HG02870 (cell line): ENCODE results near the gene PPAT.
"Not testable (repeated sequence)": the region's sequence is repeated elsewhere in the genome, so short reads cannot be mapped to it uniquely, and the experiment has no call there.

Source experiments
- ATAC-seq: cut with Tn5 transposase; IDR thresholded peaks from one replicate; pipeline ENCODE4 v1.9.1; 2021; ENCODE audit warnings: mild to moderate bottlenecking, moderate library complexity; ENCODE audit not compliant: unreplicated experiment

Gene PPAT

DNA sequence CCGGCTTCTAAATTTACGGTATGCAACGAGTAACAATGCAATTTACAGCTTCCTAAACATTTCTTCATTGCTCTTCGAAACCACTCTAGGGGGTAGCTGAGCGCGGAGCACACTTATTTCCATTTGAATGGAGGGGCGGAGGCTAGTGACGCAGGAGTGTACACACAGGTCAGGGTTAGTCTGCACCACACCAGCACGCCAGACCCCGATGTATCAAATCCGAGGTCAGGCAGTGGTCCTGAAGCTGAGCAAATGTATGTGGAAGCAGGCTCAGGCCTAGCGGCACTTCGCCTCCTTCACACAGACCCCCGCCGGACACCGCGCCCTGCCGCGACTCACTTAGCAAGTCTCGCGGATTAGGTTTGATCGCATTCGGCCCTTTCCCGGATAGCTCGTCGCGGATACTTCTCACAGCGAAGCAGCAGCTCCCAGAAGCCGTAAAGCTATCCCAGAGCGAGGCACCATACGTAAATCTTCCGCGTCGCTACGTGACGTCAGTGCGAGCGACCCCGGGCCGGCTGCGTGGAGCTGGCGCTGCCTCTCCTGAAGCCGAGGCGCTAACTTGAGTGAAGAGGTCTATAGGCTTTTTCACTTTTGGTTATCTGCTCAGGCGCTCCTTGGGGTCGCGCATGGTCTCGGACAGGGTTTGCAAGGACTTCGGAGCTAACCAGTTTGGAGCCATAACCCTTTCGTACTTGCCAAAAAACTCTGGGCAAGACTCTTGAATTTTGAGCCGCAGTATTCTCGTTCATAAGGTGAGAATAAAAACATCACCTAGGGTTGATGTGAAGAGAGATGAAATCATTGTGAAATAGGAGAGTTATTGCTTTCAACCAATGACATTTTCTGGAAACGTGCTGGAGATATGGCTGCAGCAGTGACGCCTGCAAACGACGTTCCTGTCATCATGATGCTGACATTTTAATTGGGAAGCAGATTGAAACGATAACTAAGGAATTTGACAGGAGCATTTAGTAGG is 48.1 kb downstream of the PPAT start, which contains the start of gene AASDH:
Gene AASDH, minus strand, starts transcription at position 469 of the 979 bp plus-strand sequence. CDS start 3,192 bp downstream, outside the sequence.
- peak; percentile 90 for ATAC-seq

DNA sequence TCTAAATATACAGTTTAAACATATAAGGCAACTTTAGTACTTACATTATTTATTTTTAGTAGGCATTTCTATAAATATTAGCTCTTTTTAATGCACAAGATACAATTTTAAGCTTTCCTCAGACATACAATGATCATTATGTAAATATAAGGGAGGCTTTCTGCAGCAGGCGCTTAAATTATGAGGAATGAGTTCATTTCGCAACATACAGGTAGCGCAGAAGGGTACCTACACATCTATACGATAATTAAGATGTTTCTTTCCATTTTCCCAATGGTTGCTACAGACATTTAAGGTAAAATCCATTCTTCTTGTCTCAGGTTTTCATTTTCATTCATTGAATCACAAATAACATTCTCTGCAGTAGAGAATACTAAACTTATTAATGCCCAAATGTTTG is 49.3 kb downstream of the PPAT start:
- no peak for ATAC-seq

DNA sequence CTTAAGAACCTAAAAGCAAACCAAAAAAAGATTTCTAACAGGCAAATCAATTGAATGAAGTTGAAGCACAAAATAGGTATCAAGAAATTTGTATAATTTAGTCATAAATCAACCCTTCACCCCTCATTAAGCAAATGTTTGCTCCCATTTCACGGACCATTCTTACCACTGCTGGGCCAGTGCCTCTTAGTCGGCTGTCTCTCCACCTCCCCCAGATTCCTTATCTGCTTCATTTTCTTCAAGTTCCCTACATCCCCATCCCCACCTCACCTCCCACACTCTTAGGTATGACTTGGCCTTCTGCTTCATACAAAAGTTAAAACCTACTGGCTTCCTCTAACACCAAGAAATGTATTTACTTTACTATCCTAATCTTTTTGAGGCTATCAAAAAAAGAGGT is 60.0 kb downstream of the PPAT start:
- no peak for ATAC-seq

DNA sequence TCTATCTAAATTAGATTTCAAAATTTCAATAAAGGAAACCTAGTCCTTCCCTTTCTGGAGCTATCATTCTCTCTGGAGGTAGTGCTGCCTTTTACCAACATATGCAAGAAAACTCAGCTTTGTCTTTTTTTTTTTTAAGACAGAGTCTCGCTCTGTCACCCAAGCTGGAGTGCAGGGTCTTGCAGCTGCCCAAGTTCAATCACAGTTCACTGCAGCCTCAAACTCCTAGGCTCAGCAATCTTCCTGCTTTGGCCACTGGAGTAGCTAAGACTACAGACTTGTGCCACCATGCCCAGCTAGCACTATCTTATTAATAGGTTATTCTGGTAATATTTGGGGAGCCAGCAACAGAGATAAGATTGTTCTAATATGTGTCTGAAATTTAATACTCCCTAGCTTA is 60.5 kb downstream of the PPAT start:
- ATAC-seq: no peak

DNA sequence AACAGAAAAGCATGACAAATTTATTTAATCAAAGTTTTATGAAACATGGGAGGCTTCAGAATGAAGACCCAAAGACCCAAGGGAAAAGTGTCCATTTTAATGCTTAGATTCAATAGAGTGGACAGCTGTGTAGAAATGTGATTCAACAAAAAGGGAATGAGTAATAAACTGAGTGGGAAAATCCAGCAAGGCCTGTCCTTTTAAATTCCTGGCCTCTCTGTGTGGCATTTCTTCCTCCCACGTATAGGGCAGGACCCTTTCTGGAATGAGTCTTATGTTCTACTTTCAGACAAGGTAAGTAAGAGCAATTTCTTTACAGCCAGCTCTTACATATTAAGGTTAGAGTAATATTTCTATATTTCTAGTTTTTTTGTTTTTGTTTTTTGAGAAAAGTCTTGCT is 62.6 kb downstream of the PPAT start:
- ATAC-seq: no peak

DNA sequence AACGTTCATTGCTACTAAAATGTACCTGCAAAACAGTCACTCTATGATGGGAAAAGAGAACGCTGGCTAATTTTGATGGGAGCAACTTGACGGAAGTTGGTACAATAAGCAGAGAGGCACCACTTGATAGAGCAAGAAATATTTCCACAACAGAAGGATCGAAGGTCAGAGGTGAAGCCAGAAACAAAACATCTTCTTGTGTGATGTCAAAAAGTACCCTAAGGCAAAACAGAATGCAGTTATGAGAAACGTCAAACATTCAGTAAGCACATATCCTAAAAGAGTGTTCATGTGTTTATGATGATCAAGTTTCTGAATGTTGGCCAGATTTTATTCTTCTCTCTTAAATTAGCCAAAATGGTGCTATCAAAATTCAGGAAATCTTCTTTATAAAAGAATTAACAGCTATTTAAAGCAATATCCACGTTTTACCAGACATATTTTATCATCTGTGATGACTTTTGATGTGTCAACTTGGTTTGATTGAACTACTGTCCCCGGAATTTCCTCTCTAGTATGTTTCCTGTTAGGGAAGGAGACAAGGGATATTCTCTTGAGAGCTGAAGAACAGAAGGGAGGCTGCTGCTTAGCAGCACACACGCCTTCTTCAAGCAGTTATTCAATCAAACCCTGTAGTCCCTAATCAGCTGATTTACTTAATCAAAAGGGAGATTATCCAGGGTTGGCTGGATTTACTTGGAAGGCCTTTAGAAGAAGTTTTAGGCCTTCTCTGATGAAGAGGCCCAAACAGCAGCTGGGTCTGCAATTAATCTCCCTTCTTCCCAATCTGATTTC is 63.8 kb downstream of the PPAT start:
- ATAC-seq: no peak

DNA sequence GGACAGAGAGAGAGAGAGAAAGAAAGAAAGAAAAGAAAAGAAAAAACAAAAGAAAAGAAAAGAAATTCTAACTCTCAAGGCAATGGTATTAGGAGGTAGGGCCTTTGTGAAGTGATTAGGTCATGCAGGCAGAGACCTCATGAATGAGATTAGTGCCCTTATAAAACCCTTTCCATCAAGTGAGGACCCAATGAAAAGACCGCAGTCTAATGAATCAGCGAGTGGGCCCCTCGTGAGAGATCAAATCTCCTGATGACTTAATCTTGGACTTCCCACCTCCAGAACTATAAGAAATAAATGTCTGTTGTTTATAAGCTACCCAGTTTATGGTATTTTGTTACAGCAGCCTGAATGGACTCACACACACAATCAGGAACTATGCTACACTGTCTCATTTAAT is 65.0 kb downstream of the PPAT start:
- ATAC-seq: no peak

DNA sequence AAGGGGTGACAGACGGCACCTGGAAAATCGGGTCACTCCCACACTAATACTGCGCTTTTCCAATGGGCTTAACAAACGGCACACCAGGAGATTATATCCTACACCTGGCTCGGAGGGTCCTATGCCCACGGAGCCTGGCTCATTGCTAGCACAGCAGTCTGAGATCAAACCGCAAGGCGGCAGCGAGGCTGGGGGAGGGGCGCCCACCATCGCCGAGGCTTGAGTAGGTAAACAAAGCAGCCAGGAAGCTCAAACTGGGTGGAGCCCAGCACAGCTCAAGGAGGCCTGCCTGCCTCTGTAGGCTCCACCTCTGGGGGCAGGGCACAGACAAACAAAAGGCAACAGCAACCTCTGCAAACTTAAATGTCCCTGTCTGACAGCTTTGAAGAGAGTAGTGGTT is 72.4 kb downstream of the PPAT start:
- not testable (repeated sequence) for ATAC-seq

DNA sequence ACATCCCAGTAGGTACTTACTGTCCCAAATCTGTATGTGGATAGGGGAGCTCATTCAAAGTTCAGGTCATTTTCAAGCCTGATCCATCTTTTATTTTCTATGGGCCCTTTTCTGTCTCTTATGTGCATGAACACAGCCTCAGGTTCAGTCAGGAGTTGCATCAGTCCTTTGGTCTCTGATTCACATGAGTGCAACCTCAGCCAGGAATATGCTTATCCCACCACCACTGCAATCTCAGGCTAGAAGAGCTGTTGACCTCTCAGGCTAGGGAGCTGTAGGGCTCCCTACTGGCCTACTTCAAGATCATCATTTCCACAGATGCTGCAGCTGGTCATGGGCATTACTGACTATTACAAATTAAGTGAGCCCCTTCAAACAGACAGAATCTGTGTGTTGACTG is 75.3 kb downstream of the PPAT start:
- ATAC-seq: no peak

DNA sequence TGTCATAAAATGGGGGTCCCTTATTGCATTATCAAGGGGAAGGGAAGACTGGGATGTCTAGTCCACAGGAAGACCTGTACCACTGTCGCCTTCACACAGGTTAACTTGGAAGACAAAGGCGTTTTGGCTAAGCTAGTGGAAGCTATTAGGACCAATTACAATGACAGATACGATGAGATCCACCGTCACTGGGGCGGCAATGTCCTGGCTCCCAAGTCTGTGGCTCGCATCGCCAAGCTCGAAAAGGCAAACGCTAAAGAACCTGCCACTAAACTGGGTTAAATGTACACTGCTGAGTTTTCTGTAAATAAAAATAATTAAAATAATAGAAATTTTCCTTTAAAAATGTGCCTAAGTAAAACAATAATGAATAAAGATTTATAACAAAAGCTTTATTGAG is 78.8 kb downstream of the PPAT start:
- no peak for ATAC-seq

DNA sequence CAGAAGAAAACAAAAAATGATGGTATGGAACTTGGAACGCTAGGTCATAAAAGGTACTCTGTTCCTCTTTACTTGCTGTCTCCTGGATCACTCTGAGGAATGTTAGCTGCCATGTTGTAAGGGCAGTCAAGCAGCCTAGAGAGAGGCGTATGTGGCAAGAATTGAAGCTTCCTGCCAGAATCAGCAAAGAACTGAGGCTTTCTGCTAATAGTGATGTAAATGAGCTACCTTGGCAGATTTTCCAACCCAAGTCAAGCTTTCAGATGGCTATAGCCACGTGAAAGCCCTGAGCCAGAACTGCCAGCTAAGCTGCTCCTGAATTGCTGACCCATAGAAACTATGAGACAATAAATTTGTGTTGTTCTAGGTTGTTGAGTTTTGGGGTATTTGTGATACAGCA is 86.8 kb downstream of the PPAT start:
- ATAC-seq: no peak

DNA sequence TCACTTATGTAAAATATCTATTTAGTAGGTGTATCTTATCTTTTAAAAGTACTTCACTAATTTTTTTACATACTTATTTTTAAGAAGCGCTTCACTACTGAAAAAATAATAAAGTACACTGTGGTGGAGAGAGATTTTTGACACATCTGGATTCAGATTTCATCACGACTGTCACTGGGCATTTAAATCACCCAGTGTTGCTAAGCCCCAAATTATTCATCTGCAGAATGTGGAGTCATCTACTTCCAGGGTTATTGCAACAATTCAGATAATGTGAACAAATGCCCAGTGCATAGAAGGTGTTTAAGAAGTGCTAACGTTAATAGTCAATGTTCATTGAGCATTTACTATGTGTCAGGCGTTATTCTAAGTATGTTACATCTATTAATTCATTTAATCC is 90.0 kb downstream of the PPAT start:
- no peak for ATAC-seq
